NCI-H524 (cell line): ENCODE measurements around the gene KIAA1755.

Experiments used
- DNase-seq, 2 experiments: peaks; one replicate each; lab custom pipeline; 2025; lab: John Stamatoyannopoulos, UW

The KIAA1755 gene

GRCh38 chr20:38203981-38204357, 56.6 kb downstream of the KIAA1755 start:
- DNase-seq, result no peak

GRCh38 chr20:38203337-38203980, 57.1 kb downstream of the KIAA1755 start:
- no peak for DNase-seq

- DNase-seq, result no peak
These were observed 57.6 kb downstream of the KIAA1755 start for GRCh38 chr20:38202982-38203293.

GRCh38 chr20:38202153-38202981, 58.2 kb downstream of the KIAA1755 start:
- DNase-seq, result no peak

GRCh38 chr20:38201356-38201755, 59.2 kb downstream of the KIAA1755 start:
- no peak for DNase-seq

- DNase-seq, result no peak
These were observed 59.9 kb downstream of the KIAA1755 start for GRCh38 chr20:38200646-38201045.

- DNase-seq, result no peak
These were observed 60.8 kb downstream of the KIAA1755 start for GRCh38 chr20:38199501-38200390.

GRCh38 chr20:38198238-38198861, 62.2 kb downstream of the KIAA1755 start:
- DNase-seq, result no peak

- DNase-seq, result no peak
These were observed 62.9 kb downstream of the KIAA1755 start for GRCh38 chr20:38197619-38198018.

GRCh38 chr20:38197217-38197616, 63.3 kb downstream of the KIAA1755 start:
- DNase-seq, result no peak

- DNase-seq, result no peak
These were observed 63.9 kb downstream of the KIAA1755 start for GRCh38 chr20:38196592-38196991.

- no peak for DNase-seq
These were observed 64.5 kb downstream of the KIAA1755 start for GRCh38 chr20:38196076-38196475.

- no peak for DNase-seq
These were observed 65.0 kb downstream of the KIAA1755 start for GRCh38 chr20:38195521-38195920.

GRCh38 chr20:38194971-38195504, 65.5 kb downstream of the KIAA1755 start:
- DNase-seq, result no peak

GRCh38 chr20:38193586-38194105, 66.9 kb downstream of the KIAA1755 start:
- no peak for DNase-seq

GRCh38 chr20:38192323-38192885, 68.1 kb downstream of the KIAA1755 start:
- DNase-seq, result no peak

GRCh38 chr20:38191654-38192053, 68.9 kb downstream of the KIAA1755 start:
- DNase-seq, result no peak

- DNase-seq, result no peak
These were observed 69.6 kb downstream of the KIAA1755 start for GRCh38 chr20:38190936-38191371.

- DNase-seq, result no peak
These were observed 70.4 kb downstream of the KIAA1755 start for GRCh38 chr20:38190166-38190565.

GRCh38 chr20:38187517-38187916, 73.0 kb downstream of the KIAA1755 start:
- DNase-seq, result no peak

GRCh38 chr20:38186788-38187221, 73.7 kb downstream of the KIAA1755 start:
- DNase-seq, result no peak
